HG02943 (cell line): ENCODE measurements around the gene KCNS1.
"Not testable (repeated sequence)": the region's sequence is repeated elsewhere in the genome, so short reads cannot be mapped to it uniquely, and the experiment has no call there.

Experiments
- ATAC-seq: cut with Tn5 transposase; IDR thresholded peaks from one replicate; pipeline ENCODE4 v1.9.1; 2021; ENCODE audit warnings: mild to moderate bottlenecking, low read depth, moderate library complexity; ENCODE audit not compliant: unreplicated experiment

The KCNS1 gene

GRCh38 chr20:45083127-45083526, 17.8 kb downstream of the KCNS1 start:
- no peak for ATAC-seq

GRCh38 chr20:45082468-45082867, 18.5 kb downstream of the KCNS1 start:
- ATAC-seq = no peak

- ATAC-seq = no peak
Measured at GRCh38 chr20:45080867-45081624, 19.9 kb downstream of the KCNS1 start.

GRCh38 chr20:45077559-45077958, 23.4 kb downstream of the KCNS1 start:
- ATAC-seq = no peak

GRCh38 chr20:45073221-45073620, 27.7 kb downstream of the KCNS1 start:
- ATAC-seq = no peak

- ATAC-seq = no peak
Measured at GRCh38 chr20:45072066-45072465, 28.9 kb downstream of the KCNS1 start.

GRCh38 chr20:45070932-45071632, 29.8 kb downstream of the KCNS1 start:
- no peak for ATAC-seq

- ATAC-seq = no peak
Measured at GRCh38 chr20:45069261-45069660, 31.7 kb downstream of the KCNS1 start.

- no peak for ATAC-seq
Measured at GRCh38 chr20:45067558-45067957, 33.4 kb downstream of the KCNS1 start.

- no peak for ATAC-seq
Measured at GRCh38 chr20:45067087-45067486, 33.8 kb downstream of the KCNS1 start.

- no peak for ATAC-seq
Measured at GRCh38 chr20:45066372-45066771, 34.6 kb downstream of the KCNS1 start.

- no peak for ATAC-seq
Measured at GRCh38 chr20:45064812-45065211, 36.1 kb downstream of the KCNS1 start.

- not testable (repeated sequence) for ATAC-seq
Measured at GRCh38 chr20:45063107-45063506, 37.8 kb downstream of the KCNS1 start.

GRCh38 chr20:45061244-45061643, 39.7 kb downstream of the KCNS1 start:
- ATAC-seq = no peak

GRCh38 chr20:45060294-45060693, 40.6 kb downstream of the KCNS1 start:
- ATAC-seq = no peak

GRCh38 chr20:45059022-45059728, 41.8 kb downstream of the KCNS1 start:
- ATAC-seq = no peak

- ATAC-seq = no peak
Measured at GRCh38 chr20:45058168-45058850, 42.6 kb downstream of the KCNS1 start.

- ATAC-seq = no peak
Measured at GRCh38 chr20:45056473-45057173, 44.3 kb downstream of the KCNS1 start.

- no peak for ATAC-seq
Measured at GRCh38 chr20:45055056-45055455, 45.9 kb downstream of the KCNS1 start.
